Endothelial cell of umbilical vein (primary cell): Measurements from ENCODE around the gene C1QB. TPM values are rescaled to one million over a fixed set of nuclear protein-coding genes. Genes with fewer than 3 reads are reported as not detected.

Experiments used
- BruUV-seq: library from RNA; stranded (reverse); fragments of 400-500 nt; replicated peaks from 2 replicates; lab custom pipeline; 2021; lab: Mats Ljungman, UMichigan
- CTCF ChIA-PET: fragments of 300-600, 350-600 bp; sonication (Branson Sonifier 250); formaldehyde crosslinking; loops from one replicate; lab custom pipeline; 2021; ENCODE audit warnings: antibody characterized with exemption, inconsistent platforms; lab: Charles Lee
- POLR2A ChIA-PET: fragments of 300-600, 350-600 bp; sonication (Branson Sonifier 250); formaldehyde crosslinking; loops from one replicate; lab custom pipeline; 2021; ENCODE audit warnings: antibody characterized with exemption, inconsistent platforms; lab: Charles Lee
- DNase-seq: peaks from one replicate; pipeline ENCODE4 v3.0.0-alpha.2; 2011; ENCODE audit warnings: low read depth, low spot score
- FAIRE-seq: peaks from 2 replicates; lab custom pipeline; 2011; peaks lifted over from hg19 to GRCh38; lab: Jason Lieb, UNC
- H2AFZ ChIP-seq: 2 replicates; pipeline ENCODE4 v1.6.0; 2012; ENCODE audit warnings: low read depth, low read length, control low read depth, inconsistent platforms
- H3K27ac ChIP-seq: 2 replicates; pipeline ENCODE4 v1.5.1; 2011; ENCODE audit warnings: low read depth, mild to moderate bottlenecking, control low read depth, low read length, moderate library complexity; ENCODE audit not compliant: insufficient read depth
- H3K27me3 ChIP-seq, 2 experiments: 2 replicates each; pipeline versions ENCODE4 v1.6.0 to v1.6.1; 2011; ENCODE audit warnings: low read length in 2 of 2, mixed read lengths in 1 of 2; ENCODE audit not compliant: control insufficient read depth in 2 of 2, insufficient read depth in 2 of 2
- H3K36me3 ChIP-seq, 2 experiments: 2 replicates in 1 of 2; 3 replicates in 1 of 2; pipeline ENCODE4 v1.5.1; 2011; ENCODE audit warnings: low read length in 2 of 2, mild to moderate bottlenecking in 1 of 2, moderate library complexity in 1 of 2; ENCODE audit not compliant: control insufficient read depth in 2 of 2, insufficient read depth in 2 of 2; ENCODE audit errors: extremely low read depth in 1 of 2
- H3K4me1 ChIP-seq: 3 replicates; pipeline ENCODE4 v1.5.1; 2011; ENCODE audit warnings: mild to moderate bottlenecking, low read length; ENCODE audit not compliant: control insufficient read depth, insufficient read depth; ENCODE audit errors: extremely low read depth
- H3K4me2 ChIP-seq: 2 replicates; pipeline ENCODE4 v1.6.1; 2011; ENCODE audit warnings: low read length, control low read depth, mixed read lengths; ENCODE audit not compliant: insufficient read depth
- H3K4me3 ChIP-seq, 3 experiments: fragments of 200-600 bp in 1 of 3; sonication (generic), shearing (Covaris generic) in 1 of 3; replicated peaks in 1 of 3; 2 replicates each; pipeline ENCODE4 v1.5.1; 2011 to 2016; ENCODE audit warnings: control low read depth in 3 of 3, low read length in 3 of 3, mild to moderate bottlenecking in 2 of 3, inconsistent platforms in 1 of 3, low read depth in 1 of 3, moderate library complexity in 1 of 3; ENCODE audit not compliant: insufficient read depth in 1 of 3
- H3K79me2 ChIP-seq: 2 replicates; pipeline ENCODE4 v1.6.0; 2012; ENCODE audit warnings: low read length, inconsistent platforms; ENCODE audit not compliant: control insufficient read depth, insufficient read depth
- H3K9ac ChIP-seq: replicated peaks from 2 replicates; pipeline ENCODE3; 2011; ENCODE audit warnings: low read length, control low read depth; ENCODE audit not compliant: insufficient read depth; ENCODE audit errors: extremely low read depth
- H3K9me1 ChIP-seq: replicated peaks from 3 replicates; pipeline ENCODE4 v1.6.0; 2011; ENCODE audit warnings: mild to moderate bottlenecking, low read length; ENCODE audit not compliant: control insufficient read depth, insufficient read depth; ENCODE audit errors: extremely low read depth
- H3K9me3 ChIP-seq: replicated peaks from 2 replicates; pipeline ENCODE4 v1.5.1; 2012; ENCODE audit warnings: low read length, inconsistent platforms; ENCODE audit not compliant: control insufficient read depth, insufficient read depth
- H4K20me1 ChIP-seq: replicated peaks from 2 replicates; pipeline ENCODE3; 2011; ENCODE audit warnings: mild to moderate bottlenecking, low read length; ENCODE audit not compliant: control insufficient read depth, insufficient read depth; ENCODE audit errors: extremely low read depth
- FOS ChIP-seq: IDR thresholded peaks from 2 replicates; pipeline ENCODE4 v1.6.1; 2011; ENCODE audit warnings: mild to moderate bottlenecking, low read length, moderate library complexity, borderline replicate concordance; ENCODE audit not compliant: insufficient read depth
- MAX ChIP-seq: IDR thresholded peaks from 2 replicates; pipeline ENCODE4 v1.6.1; 2011; ENCODE audit not compliant: insufficient read depth, insufficient read length
- dilution Hi-C: fragments of 300-500 bp; cut with MboI; formaldehyde crosslinking; loops from one replicate; pipeline ENCODE4 v1.15.0; 2019; ENCODE audit warnings: low sequenced_read_pairs; ENCODE audit not compliant: extremely low pct_ligation_motif_present
- intact Hi-C: fragments of 100-400 bp; cut with micrococcal nuclease; formaldehyde crosslinking; loops from one replicate; pipeline ENCODE4 v1.10.0; 2022
- polyA plus RNA-seq, 4 experiments: library from polyadenylated mRNA; depleted of rRNA in 3 of 4; stranded (reverse) in 3 of 4; unstranded in 1 of 4; fragments of >200 nt; gene quantifications; 2 replicates each; pipeline versions ENCODE4 v1.2.1 to v1.2.3, GENCODE V29; 2011 to 2012; ENCODE audit warnings: missing spikeins in 1 of 4
- total RNA-seq: library from RNA; stranded (reverse); gene quantifications from 2 replicates; pipeline ENCODE4 v1.2.3, GENCODE V29; 2021
- TF ChIP-seq, protein P1 (sequence below), 2 donors: IDR thresholded peaks; 1 replicate in 1 of 2; 2 replicates in 1 of 2; pipeline ENCODE4 v1.5.1; 2011; ENCODE audit warnings: low read length in 2 of 2, mild to moderate bottlenecking in 2 of 2, moderate library complexity in 2 of 2, control low read depth in 1 of 2, inconsistent platforms in 1 of 2, low read depth in 1 of 2; ENCODE audit not compliant: insufficient read depth in 1 of 2; ENCODE audit errors: extremely low read depth in 1 of 2

The C1QB gene
- total and polyA plus RNA-seq, 2 donors (not counting 3 experiments of a cell fraction or from before 2014, with no cell fraction given), result not detected

GRCh38 chr1:22646384-22646783 lies 6.7 kb upstream of the C1QB start:
- intact Hi-C loops, result no loop called here

More at GRCh38 chr1:22646384-22646783, 6.7 kb upstream of the C1QB start:
- POLR2A ChIA-PET, result no interaction called here
- dilution Hi-C loops, result no loop called here
- Histone ChIP-seq H3K4me1 (no peaks in the 10 kb centered on the region), H3K4me2 (no peak overlapping the region), H3K27me3 (no peaks in the 10 kb centered on the region), H3K36me3 (no peaks in the 10 kb centered on the region), H3K4me3 (no peak overlapping the region), H4K20me1 (no peaks in the 10 kb centered on the region), H3K27ac (no peak overlapping the region), H3K9me3 (no peaks in the 10 kb centered on the region), H2AFZ (no peak overlapping the region), H3K79me2 (no peaks in the 10 kb centered on the region), H3K9ac (no peak overlapping the region), H3K9me1 (no peaks in the 10 kb centered on the region)
- no peak for DNase-seq
- no peak for FAIRE-seq
- CTCF ChIA-PET, result interaction anchor here (0.6 to 2.5 kb wide), 5 partner anchors 11 to 284 kb away, joined by 3 to 12 read pairs (median 5); partner anchors contain the start of gene C1QA
- no TSS peak for BruUV-seq
- TF ChIP-seq, protein P1, sequence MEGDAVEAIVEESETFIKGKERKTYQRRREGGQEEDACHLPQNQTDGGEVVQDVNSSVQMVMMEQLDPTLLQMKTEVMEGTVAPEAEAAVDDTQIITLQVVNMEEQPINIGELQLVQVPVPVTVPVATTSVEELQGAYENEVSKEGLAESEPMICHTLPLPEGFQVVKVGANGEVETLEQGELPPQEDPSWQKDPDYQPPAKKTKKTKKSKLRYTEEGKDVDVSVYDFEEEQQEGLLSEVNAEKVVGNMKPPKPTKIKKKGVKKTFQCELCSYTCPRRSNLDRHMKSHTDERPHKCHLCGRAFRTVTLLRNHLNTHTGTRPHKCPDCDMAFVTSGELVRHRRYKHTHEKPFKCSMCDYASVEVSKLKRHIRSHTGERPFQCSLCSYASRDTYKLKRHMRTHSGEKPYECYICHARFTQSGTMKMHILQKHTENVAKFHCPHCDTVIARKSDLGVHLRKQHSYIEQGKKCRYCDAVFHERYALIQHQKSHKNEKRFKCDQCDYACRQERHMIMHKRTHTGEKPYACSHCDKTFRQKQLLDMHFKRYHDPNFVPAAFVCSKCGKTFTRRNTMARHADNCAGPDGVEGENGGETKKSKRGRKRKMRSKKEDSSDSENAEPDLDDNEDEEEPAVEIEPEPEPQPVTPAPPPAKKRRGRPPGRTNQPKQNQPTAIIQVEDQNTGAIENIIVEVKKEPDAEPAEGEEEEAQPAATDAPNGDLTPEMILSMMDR (IDR thresholded peaks at IDR 0.05; ENCODE audit: extremely low read depth in 1 of 2, insufficient read depth in 1 of 2, low read depth in 1 of 2, low read length in 2 of 2), result no peak
- no peak for TF ChIP-seq FOS
- TF ChIP-seq MAX, result no peak
